ENCODE results near the gene CFAP97. TPM values are rescaled to one million over a fixed set of nuclear protein-coding genes. Genes with fewer than 3 reads are reported as not detected.

CFAP97 gene
- total RNA-seq, 1 donor from 2014 or later: 78.6 TPM

DNA sequence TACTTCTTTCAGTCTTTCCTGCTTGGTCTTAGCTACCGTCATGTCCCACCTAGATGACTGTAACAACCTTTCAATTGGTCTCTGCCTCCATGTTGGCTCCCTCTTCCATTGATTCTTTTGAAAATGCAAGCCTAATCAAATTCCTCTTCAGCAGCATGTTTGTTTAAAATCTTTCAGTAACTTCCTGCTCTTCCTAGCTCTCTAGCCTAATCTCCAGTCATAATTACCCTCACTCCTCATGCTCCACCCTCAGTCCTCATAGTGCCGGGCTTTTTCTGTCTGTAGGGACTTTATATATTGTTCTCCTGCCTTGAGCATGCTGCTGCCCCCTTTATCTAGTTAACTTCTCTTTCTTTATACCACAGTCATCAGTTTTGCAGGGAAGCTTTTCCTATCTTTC, 17.7 kb upstream of the CFAP97 start:
- no peak overlapping the region for H3K9ac ChIP-seq
- no peak overlapping the region for H3K4me3 ChIP-seq
- peaks cover 19% of the 10 kb centered on the region for H4K20me1 ChIP-seq (ENCODE audit: low read depth)
- H3K27me3 ChIP-seq: no peaks in the 10 kb centered on the region
- H3K4me1 ChIP-seq: no peaks in the 10 kb centered on the region
- Mint-ChIP-seq H3K27me3 (ENCODE audit: insufficient read depth, low read depth) (peaks cover 6% of the 10 kb centered on the region), H3K27ac (no peak overlapping the region), H3K4me3 (no peak overlapping the region), H3K4me1 (peaks cover 5% of the 10 kb centered on the region), H3K9me3 (peaks cover 7% of the 10 kb centered on the region), H3K36me3 (peaks cover 13% of the 10 kb centered on the region)
- H2AFZ ChIP-seq (replicated peaks): no peak overlapping the region
- H3F3A ChIP-seq (ENCODE audit: low read depth): no peaks in the 10 kb centered on the region
- H3K79me2 ChIP-seq (ENCODE audit: low read depth): peaks cover 52% of the 10 kb centered on the region
- H3K36me3 ChIP-seq: no peaks in the 10 kb centered on the region
- no peak overlapping the region for H3K4me2 ChIP-seq
- no peak overlapping the region for H3K27ac ChIP-seq
- TF ChIP-seq, protein P1, sequence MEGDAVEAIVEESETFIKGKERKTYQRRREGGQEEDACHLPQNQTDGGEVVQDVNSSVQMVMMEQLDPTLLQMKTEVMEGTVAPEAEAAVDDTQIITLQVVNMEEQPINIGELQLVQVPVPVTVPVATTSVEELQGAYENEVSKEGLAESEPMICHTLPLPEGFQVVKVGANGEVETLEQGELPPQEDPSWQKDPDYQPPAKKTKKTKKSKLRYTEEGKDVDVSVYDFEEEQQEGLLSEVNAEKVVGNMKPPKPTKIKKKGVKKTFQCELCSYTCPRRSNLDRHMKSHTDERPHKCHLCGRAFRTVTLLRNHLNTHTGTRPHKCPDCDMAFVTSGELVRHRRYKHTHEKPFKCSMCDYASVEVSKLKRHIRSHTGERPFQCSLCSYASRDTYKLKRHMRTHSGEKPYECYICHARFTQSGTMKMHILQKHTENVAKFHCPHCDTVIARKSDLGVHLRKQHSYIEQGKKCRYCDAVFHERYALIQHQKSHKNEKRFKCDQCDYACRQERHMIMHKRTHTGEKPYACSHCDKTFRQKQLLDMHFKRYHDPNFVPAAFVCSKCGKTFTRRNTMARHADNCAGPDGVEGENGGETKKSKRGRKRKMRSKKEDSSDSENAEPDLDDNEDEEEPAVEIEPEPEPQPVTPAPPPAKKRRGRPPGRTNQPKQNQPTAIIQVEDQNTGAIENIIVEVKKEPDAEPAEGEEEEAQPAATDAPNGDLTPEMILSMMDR (IDR thresholded peaks at IDR 0.05): no peak
- TF ChIP-seq EZH2phosphoT487 (IDR thresholded peaks at IDR 0.05): no peak
- TF ChIP-seq EZH2 (IDR thresholded peaks at IDR 0.05): no peak
- no peak for DNase-seq (ENCODE audit: low spot score)
- H3K9me3 ChIP-seq (ENCODE audit: low read depth): no peaks in the 10 kb centered on the region

DNA sequence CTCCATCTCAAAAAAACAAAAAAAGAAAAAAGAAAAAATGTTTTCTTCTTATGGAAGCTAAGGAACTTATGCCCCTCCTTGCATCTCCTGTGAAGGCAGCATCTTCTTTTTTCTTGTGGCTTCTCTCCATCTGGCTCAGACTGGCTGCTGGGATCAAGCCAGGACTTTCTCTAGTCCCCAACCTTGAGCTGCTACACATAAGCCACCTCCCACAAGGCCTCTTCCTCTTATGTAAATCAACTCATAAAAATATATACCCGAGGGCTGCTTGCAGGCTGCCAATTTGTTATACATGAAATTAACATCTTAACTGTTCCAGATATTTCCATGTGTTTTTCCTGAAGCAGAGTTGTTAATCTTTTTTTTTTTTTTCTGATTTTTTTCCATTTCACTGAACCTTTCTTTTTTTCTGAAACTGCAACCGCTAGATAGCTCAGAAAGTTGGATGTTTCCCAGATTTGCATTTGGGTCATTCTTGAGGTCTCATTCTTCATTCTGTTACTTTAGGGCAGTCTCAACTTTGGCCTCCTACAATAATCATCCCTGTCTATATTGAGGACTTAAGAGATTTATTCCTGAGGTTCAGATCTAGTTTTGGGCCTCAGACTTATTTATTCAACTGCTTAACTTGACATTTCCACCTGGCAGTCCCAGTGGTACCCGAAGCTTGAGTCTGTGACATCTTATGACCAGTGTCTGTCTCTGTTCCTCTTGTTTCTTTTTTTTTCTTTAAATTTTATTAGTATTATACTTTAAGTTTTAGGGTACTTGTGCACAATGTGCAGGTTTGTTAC, 15.9 kb upstream of the CFAP97 start:
- no peaks in the 10 kb centered on the region for H3K4me1 ChIP-seq

GRCh38 chr4:185218312-185218711, 14.5 kb upstream of the CFAP97 start:
- H3K27me3 ChIP-seq: no peaks in the 10 kb centered on the region
- Mint-ChIP-seq H3K4me1 (peaks cover 11% of the 10 kb centered on the region), H3K27me3 (ENCODE audit: insufficient read depth, low read depth) (peaks cover 4% of the 10 kb centered on the region), H3K4me3 (no peak overlapping the region), H3K9me3 (peaks cover 7% of the 10 kb centered on the region), H3K27ac (no peak overlapping the region), H3K36me3 (peaks cover 16% of the 10 kb centered on the region)
- no peak overlapping the region for H2AFZ ChIP-seq (replicated peaks)
- no peaks in the 10 kb centered on the region for H3F3A ChIP-seq (ENCODE audit: low read depth)
- no peak overlapping the region for H3K27ac ChIP-seq
- DNase-seq (ENCODE audit: low spot score): no peak
- H3K4me1 ChIP-seq: no peaks in the 10 kb centered on the region
- H3K4me2 ChIP-seq: no peak overlapping the region
- H3K36me3 ChIP-seq: no peaks in the 10 kb centered on the region
- no peaks in the 10 kb centered on the region for H3K9me3 ChIP-seq (ENCODE audit: low read depth)
- TF ChIP-seq EZH2 (IDR thresholded peaks at IDR 0.05) (no peak), EZH2phosphoT487 (IDR thresholded peaks at IDR 0.05) (no peak)
- TF ChIP-seq, protein P1 (IDR thresholded peaks at IDR 0.05): no peak
- H4K20me1 ChIP-seq (ENCODE audit: low read depth): peaks cover 14% of the 10 kb centered on the region
- H3K9ac ChIP-seq: no peak overlapping the region
- H3K79me2 ChIP-seq (ENCODE audit: low read depth): peaks cover 49% of the 10 kb centered on the region
- H3K4me3 ChIP-seq: no peak overlapping the region

More for the DNA sequence above, 15.9 kb upstream of the CFAP97 start:
- Mint-ChIP-seq H3K4me3 (no peak overlapping the region), H3K9me3 (peaks cover 7% of the 10 kb centered on the region), H3K36me3 (peaks cover 13% of the 10 kb centered on the region), H3K27ac (no peak overlapping the region), H3K27me3 (ENCODE audit: insufficient read depth, low read depth) (peaks cover 5% of the 10 kb centered on the region), H3K4me1 (peaks cover 5% of the 10 kb centered on the region)
- Histone ChIP-seq H3F3A (ENCODE audit: low read depth) (no peaks in the 10 kb centered on the region), H3K27me3 (no peaks in the 10 kb centered on the region), H3K4me2 (no peak overlapping the region), H3K79me2 (ENCODE audit: low read depth) (peaks cover 47% of the 10 kb centered on the region), H3K4me3 (no peak overlapping the region), H3K9me3 (ENCODE audit: low read depth) (no peaks in the 10 kb centered on the region), H3K9ac (no peak overlapping the region), H3K36me3 (no peaks in the 10 kb centered on the region), H4K20me1 (ENCODE audit: low read depth) (peaks cover 5% of the 10 kb centered on the region), H2AFZ (replicated peaks) (no peak overlapping the region), H3K27ac (no peak overlapping the region)
- TF ChIP-seq, protein P1 (IDR thresholded peaks at IDR 0.05): no peak
- TF ChIP-seq EZH2 (IDR thresholded peaks at IDR 0.05) (no peak), EZH2phosphoT487 (IDR thresholded peaks at IDR 0.05) (no peak)
- DNase-seq (ENCODE audit: low spot score): no peak

Data from neural progenitor cell (in vitro differentiated cells).